Body of pancreas (tissue), 4 donors: ENCODE results near the gene GRK4.

Experiments
- CTCF ChIP-seq, 7 experiments: fragments of 450-650 bp in 4 of 7; fragments of 200-600 bp in 3 of 7; sonication (generic) in 3 of 7; IDR thresholded peaks; one replicate each; pipeline ENCODE4 v1.5.1; 2016 to 2019; ENCODE audit warnings: antibody characterized with exemption in 7 of 7
- POLR2A ChIP-seq, 3 donors: fragments of 450-650 bp; IDR thresholded peaks; one replicate each; pipeline ENCODE4 v1.6.1; 2016; ENCODE audit warnings: antibody characterized with exemption in 3 of 3, mild to moderate bottlenecking in 2 of 3

- TF ChIP-seq CTCF (IDR thresholded peaks at IDR 0.05) (no peak), POLR2A (IDR thresholded peaks at IDR 0.05) (no peak)
Measured at GRCh38 chr4:3067473-3068001, 104.2 kb downstream of the GRK4 start.
